ENCODE data around the gene ADCYAP1R1.

The ADCYAP1R1 gene

GRCh38 chr7:31096198-31096876 lies 44.2 kb downstream of the ADCYAP1R1 start:
- H3K4me1 ChIP-seq (ENCODE audit: control insufficient read depth, low read depth, low read length) = peaks cover 4% of the 10 kb centered on the region
- H3K9ac ChIP-seq (ENCODE audit: low read length) = no peak overlapping the region
- H3K27me3 ChIP-seq (ENCODE audit: control insufficient read depth, insufficient read depth, low read length) = no peaks in the 10 kb centered on the region
- H3K36me3 ChIP-seq (ENCODE audit: control insufficient read depth, low read depth, low read length) = peaks cover 4% of the 10 kb centered on the region
- H3K27ac ChIP-seq (ENCODE audit: low read length) = no peak overlapping the region
- H3K4me3 ChIP-seq (ENCODE audit: low read length) = no peak overlapping the region
- no peaks in the 10 kb centered on the region for H3K9me3 ChIP-seq (ENCODE audit: control insufficient read depth, low read depth, low read length)

- H3K4me1 ChIP-seq (ENCODE audit: control insufficient read depth, low read depth, low read length) = peaks cover 4% of the 10 kb centered on the region
- H3K27ac ChIP-seq (ENCODE audit: low read length) = no peak overlapping the region
- no peak overlapping the region for H3K9ac ChIP-seq (ENCODE audit: low read length)
- peaks cover 4% of the 10 kb centered on the region for H3K36me3 ChIP-seq (ENCODE audit: control insufficient read depth, low read depth, low read length)
- H3K27me3 ChIP-seq (ENCODE audit: control insufficient read depth, insufficient read depth, low read length) = no peaks in the 10 kb centered on the region
- H3K4me3 ChIP-seq (ENCODE audit: low read length) = no peak overlapping the region
- no peaks in the 10 kb centered on the region for H3K9me3 ChIP-seq (ENCODE audit: control insufficient read depth, low read depth, low read length)
These were observed 44.8 kb downstream of the ADCYAP1R1 start for GRCh38 chr7:31096877-31097258.

DNA sequence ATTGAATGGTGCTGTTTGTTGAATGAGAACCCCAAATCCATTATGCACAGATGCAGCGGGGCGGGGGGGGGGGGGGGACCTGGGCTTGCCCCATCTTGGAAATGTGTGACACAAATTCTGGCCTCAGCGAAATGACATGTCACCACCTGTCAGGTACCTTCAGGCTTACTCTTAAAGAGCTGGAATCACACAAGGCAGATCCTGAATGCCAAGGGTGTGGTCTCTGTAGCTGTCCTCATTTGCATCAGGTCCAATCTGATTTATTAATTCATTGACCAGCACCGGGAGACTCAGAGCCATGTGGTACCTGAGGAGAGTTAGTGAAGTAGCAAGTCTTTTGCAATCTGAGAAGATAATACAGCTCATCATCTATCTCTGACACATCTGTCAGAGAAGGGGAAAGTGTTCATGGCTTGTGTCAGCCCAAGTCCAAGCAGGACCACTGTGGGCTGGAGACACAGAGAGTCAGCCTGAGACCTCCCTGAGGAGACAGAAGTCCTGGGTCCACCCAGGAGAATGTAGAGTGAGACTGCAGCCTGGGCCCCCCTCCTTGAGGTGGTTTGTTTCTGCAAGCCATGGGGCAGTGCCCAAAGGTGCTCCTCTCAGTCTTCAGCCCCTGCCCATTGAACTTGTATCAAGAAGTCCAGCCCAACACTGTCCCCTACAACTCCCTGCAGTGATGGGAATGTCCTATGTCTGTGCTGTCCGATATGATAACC lies 46.7 kb downstream of the ADCYAP1R1 start:
- Histone ChIP-seq H3K9me3 (ENCODE audit: control insufficient read depth, low read depth, low read length) (no peaks in the 10 kb centered on the region), H3K27me3 (ENCODE audit: control insufficient read depth, insufficient read depth, low read length) (no peaks in the 10 kb centered on the region), H3K9ac (ENCODE audit: low read length) (no peak overlapping the region), H3K36me3 (ENCODE audit: control insufficient read depth, low read depth, low read length) (no peaks in the 10 kb centered on the region), H3K4me3 (ENCODE audit: low read length) (no peak overlapping the region), H3K4me1 (ENCODE audit: control insufficient read depth, low read depth, low read length) (no peaks in the 10 kb centered on the region), H3K27ac (ENCODE audit: low read length) (no peak overlapping the region)

DNA sequence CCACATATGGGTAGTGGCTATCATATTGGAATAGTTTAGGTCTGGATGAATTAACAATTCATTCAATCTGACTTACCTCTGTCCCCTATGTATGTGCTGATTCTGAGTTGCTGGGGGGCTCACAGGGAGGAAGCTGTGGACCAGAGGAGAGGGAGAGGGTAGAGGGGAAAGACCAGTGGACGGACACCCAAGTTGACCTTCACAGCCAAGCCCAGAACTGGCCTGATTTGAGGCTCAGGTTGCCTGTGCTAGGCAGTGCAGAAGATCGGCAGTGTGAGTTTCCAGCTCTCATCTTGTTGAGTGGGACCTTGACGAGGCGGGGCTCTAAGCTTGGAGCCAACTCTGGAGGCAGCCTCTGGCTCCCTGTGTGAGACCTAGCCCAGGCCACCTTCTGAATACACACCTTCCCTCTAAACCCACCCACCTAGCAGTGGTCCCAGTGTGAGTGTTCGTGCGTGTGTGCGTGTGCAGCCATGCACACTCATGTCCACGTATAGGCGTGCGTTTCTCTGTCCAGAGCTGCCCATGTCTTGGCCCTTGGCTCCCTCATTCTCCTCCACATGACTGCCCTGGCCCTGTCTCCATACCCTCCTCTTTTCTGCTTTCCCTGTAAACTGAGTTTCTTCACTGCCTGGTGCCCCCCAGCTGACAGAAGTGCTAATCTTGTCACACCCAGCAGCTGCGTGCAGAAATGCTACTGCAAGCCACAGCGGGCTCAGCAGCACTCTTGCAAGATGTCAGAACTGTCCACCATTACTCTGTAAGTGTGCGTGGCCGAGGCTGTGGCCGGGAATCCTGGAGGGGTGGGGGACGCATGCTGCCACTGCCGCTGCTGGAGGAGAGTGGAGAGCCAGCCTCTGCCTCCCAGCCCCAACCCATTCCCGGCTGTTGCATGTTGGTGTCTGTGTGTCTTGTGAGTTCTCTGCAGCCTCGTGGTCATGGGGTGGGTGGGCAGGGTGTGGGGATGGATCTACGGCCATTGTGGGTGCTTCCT lies 47.6 kb downstream of the ADCYAP1R1 start:
- H3K27me3 ChIP-seq (ENCODE audit: control insufficient read depth, insufficient read depth, low read length) = no peaks in the 10 kb centered on the region
- H3K27ac ChIP-seq (ENCODE audit: low read length) = no peak overlapping the region
- no peaks in the 10 kb centered on the region for H3K4me1 ChIP-seq (ENCODE audit: control insufficient read depth, low read depth, low read length)
- no peak overlapping the region for H3K4me3 ChIP-seq (ENCODE audit: low read length)
- no peak overlapping the region for H3K9ac ChIP-seq (ENCODE audit: low read length)
- no peaks in the 10 kb centered on the region for H3K36me3 ChIP-seq (ENCODE audit: control insufficient read depth, low read depth, low read length)
- no peaks in the 10 kb centered on the region for H3K9me3 ChIP-seq (ENCODE audit: control insufficient read depth, low read depth, low read length)

GRCh38 chr7:31100445-31100844 lies 48.3 kb downstream of the ADCYAP1R1 start:
- no peaks in the 10 kb centered on the region for H3K9me3 ChIP-seq (ENCODE audit: control insufficient read depth, low read depth, low read length)
- H3K27ac ChIP-seq (ENCODE audit: low read length) = no peak overlapping the region
- H3K4me1 ChIP-seq (ENCODE audit: control insufficient read depth, low read depth, low read length) = no peaks in the 10 kb centered on the region
- H3K9ac ChIP-seq (ENCODE audit: low read length) = no peak overlapping the region
- H3K4me3 ChIP-seq (ENCODE audit: low read length) = no peak overlapping the region
- H3K27me3 ChIP-seq (ENCODE audit: control insufficient read depth, insufficient read depth, low read length) = no peaks in the 10 kb centered on the region
- H3K36me3 ChIP-seq (ENCODE audit: control insufficient read depth, low read depth, low read length) = no peaks in the 10 kb centered on the region

DNA sequence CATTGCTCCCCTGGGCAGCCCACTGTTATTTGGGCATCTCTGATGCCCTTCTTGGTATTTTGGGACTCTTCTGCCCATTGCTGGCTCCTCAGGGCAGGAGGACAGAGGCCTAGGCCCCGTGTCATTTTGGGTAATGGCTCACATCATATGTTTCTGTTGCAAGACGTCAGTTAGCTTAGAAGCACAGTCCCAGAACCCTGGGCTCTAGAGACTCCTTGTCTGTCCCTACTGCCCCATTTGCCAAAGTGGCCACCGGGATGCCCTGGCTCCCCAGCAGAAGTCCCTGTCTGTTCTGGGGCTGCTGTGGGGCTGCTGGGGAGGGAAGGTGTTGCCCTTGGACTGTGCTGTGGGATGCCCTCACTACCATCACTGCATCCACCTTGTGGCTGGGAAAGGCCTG lies 48.8 kb downstream of the ADCYAP1R1 start:
- no peaks in the 10 kb centered on the region for H3K4me1 ChIP-seq (ENCODE audit: control insufficient read depth, low read depth, low read length)

DNA sequence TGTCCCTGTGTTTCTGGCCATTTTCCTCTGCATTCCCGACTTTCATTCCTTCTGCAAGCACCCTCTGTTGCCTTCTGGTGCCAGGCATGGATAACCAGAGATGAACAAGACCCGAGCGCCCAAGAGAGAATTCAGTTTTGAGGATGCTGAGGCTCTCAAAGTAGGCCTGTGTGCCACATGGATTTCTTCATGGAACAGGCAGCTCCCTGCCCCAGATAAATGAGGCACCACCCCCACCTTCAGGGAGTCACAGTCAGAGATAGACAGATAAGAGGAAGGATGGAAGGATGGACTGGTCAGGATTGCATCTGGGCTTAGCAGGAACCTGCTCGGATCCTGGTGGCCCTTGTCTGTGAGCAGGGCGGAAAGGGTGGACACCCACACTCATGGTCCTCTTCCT lies 49.4 kb downstream of the ADCYAP1R1 start:
- Histone ChIP-seq H3K4me3 (ENCODE audit: low read length) (no peak overlapping the region), H3K36me3 (ENCODE audit: control insufficient read depth, low read depth, low read length) (no peaks in the 10 kb centered on the region), H3K9ac (ENCODE audit: low read length) (no peak overlapping the region), H3K9me3 (ENCODE audit: control insufficient read depth, low read depth, low read length) (no peaks in the 10 kb centered on the region), H3K27me3 (ENCODE audit: control insufficient read depth, insufficient read depth, low read length) (no peaks in the 10 kb centered on the region), H3K27ac (ENCODE audit: low read length) (no peak overlapping the region), H3K4me1 (ENCODE audit: control insufficient read depth, low read depth, low read length) (no peaks in the 10 kb centered on the region)

More for the DNA sequence above, 48.8 kb downstream of the ADCYAP1R1 start:
- H3K36me3 ChIP-seq (ENCODE audit: control insufficient read depth, low read depth, low read length) = no peaks in the 10 kb centered on the region
- H3K9me3 ChIP-seq (ENCODE audit: control insufficient read depth, low read depth, low read length) = no peaks in the 10 kb centered on the region
- H3K27me3 ChIP-seq (ENCODE audit: control insufficient read depth, insufficient read depth, low read length) = no peaks in the 10 kb centered on the region
- H3K4me3 ChIP-seq (ENCODE audit: low read length) = no peak overlapping the region
- no peak overlapping the region for H3K27ac ChIP-seq (ENCODE audit: low read length)
- H3K9ac ChIP-seq (ENCODE audit: low read length) = no peak overlapping the region

GRCh38 chr7:31102151-31102972 lies 50.3 kb downstream of the ADCYAP1R1 start:
- no peak overlapping the region for H3K4me3 ChIP-seq (ENCODE audit: low read length)
- no peaks in the 10 kb centered on the region for H3K4me1 ChIP-seq (ENCODE audit: control insufficient read depth, low read depth, low read length)
- no peak overlapping the region for H3K27ac ChIP-seq (ENCODE audit: low read length)

DNA sequence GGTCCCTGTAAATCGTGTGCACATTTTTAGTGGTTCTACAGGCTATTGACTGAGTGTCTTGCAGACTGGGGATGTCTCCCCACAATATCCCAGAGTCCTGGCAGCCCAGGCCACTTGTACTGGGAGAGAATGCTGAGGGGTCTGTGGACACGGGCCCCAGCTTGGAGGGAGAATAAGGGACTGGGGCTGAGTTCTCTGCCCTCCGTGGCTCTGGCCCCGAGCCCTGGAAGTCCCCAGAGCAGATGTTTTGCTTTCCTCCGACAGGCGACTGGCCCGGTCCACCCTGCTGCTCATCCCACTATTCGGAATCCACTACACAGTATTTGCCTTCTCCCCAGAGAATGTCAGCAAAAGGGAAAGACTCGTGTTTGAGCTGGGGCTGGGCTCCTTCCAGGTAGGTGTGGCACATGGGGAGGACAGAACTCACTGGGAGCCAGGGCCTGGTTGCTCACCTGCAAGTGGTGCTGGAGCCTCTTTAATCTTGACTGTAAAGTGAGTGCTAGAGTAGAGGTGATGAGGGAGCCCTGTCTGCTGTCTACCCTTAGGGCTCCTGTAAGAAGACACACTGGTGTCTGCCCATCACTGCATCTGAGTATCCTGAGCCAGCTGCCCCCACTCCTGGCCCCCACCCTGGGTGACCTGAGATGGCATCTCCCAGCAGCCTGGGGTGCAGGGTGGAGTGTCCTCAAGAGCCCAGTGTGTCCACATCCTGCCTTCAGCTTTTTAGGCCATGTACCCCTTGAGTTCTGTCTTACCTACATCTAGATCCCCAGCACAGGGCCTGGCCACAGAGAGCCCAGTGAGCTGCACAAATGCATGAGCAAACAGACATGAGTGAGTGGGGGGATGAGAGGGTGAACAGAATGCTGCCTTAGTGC lies 51.1 kb downstream of the ADCYAP1R1 start:
- H3K4me3 ChIP-seq (ENCODE audit: low read length) = no peak overlapping the region
- H3K36me3 ChIP-seq (ENCODE audit: control insufficient read depth, low read depth, low read length) = no peaks in the 10 kb centered on the region
- H3K27ac ChIP-seq (ENCODE audit: low read length) = no peak overlapping the region
- no peak overlapping the region for H3K9ac ChIP-seq (ENCODE audit: low read length)
- no peaks in the 10 kb centered on the region for H3K27me3 ChIP-seq (ENCODE audit: control insufficient read depth, insufficient read depth, low read length)
- H3K9me3 ChIP-seq (ENCODE audit: control insufficient read depth, low read depth, low read length) = no peaks in the 10 kb centered on the region
- H3K4me1 ChIP-seq (ENCODE audit: control insufficient read depth, low read depth, low read length) = no peaks in the 10 kb centered on the region

More at GRCh38 chr7:31102151-31102972, 50.3 kb downstream of the ADCYAP1R1 start:
- H3K9me3 ChIP-seq (ENCODE audit: control insufficient read depth, low read depth, low read length) = no peaks in the 10 kb centered on the region
- no peaks in the 10 kb centered on the region for H3K36me3 ChIP-seq (ENCODE audit: control insufficient read depth, low read depth, low read length)
- H3K9ac ChIP-seq (ENCODE audit: low read length) = no peak overlapping the region
- no peaks in the 10 kb centered on the region for H3K27me3 ChIP-seq (ENCODE audit: control insufficient read depth, insufficient read depth, low read length)

Data from iPS-18a (cell line).